HG02852 (cell line): ENCODE results near the gene PRPF38A.

Experiments
- ATAC-seq: cut with Tn5 transposase; IDR thresholded peaks from one replicate; pipeline ENCODE4 v1.9.1; 2021; ENCODE audit warnings: mild to moderate bottlenecking, moderate library complexity; ENCODE audit not compliant: unreplicated experiment

Gene PRPF38A

GRCh38 chr1:52460694-52461093 lies 56.3 kb downstream of the PRPF38A start:
- ATAC-seq: no peak

- ATAC-seq: no peak
Observed at GRCh38 chr1:52461821-52462220, 57.4 kb downstream of the PRPF38A start.

- no peak for ATAC-seq
Observed at GRCh38 chr1:52463891-52464290, 59.5 kb downstream of the PRPF38A start.

- no peak for ATAC-seq
Observed at GRCh38 chr1:52469108-52469507, 64.7 kb downstream of the PRPF38A start.
